Activated CD4-positive, alpha-beta T cell treated with anti-CD3 and anti-CD28 coated beads, Interleukin-2, amount 50 U/mL, for 24 hours (primary cell): Measurements from ENCODE around the gene HAND2.

Source experiments
- DNase-seq, 2 donors: peaks; one replicate each; pipeline ENCODE4 v3.0.0-alpha.2; 2020; ENCODE audit warnings: low read depth in 1 of 2, low spot score in 1 of 2

The HAND2 gene

DNA sequence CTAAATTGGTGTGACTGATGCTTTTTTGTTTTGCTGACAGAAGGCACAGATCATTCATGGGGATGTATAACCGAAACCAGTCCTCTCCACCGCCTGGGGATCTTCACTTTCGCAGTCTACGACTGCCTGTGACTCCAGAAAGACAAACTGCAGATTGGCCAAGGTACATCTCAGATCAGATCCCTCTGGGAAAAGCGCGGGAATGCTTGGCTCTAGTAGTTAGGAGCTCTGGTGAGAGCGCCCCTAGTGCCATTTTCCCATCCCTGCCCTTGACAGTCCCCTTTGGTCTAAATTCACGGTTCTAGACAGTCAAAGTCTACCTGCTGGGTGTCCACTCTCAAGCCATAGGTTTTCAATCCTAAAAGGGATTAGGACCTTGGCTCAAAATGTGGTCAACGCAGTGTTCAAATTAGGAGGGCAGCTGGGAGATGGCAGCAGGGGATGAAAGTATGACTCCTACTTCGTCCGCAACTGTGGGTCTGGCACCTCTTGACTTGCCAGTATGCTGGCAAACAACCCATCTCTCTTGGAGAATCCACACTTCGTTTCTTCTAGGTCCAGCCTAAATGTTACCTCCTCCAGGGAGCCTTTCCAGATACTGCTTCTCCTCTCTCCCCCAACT is 6.9 kb upstream of the HAND2 start:
- no peak for DNase-seq

DNA sequence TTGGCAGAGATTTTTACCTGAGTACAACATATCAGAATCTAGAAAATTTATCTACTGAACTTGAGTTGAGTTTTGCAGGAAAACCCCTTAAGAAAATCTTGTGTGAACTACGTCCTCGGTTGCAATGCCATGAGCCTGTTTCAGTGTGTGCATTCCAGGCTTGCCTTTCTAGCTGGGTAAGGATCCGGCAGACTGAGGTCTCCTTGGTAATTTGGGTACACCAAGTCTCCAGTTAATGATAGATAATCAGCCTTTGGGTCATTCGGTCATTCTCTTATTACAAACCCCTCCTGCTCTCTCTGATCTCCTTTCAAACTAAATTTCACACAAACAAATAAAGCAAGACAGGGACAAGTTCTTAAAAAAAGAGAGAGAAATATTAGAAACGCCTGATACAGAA is 5.9 kb upstream of the HAND2 start:
- DNase-seq, result no peak

DNA sequence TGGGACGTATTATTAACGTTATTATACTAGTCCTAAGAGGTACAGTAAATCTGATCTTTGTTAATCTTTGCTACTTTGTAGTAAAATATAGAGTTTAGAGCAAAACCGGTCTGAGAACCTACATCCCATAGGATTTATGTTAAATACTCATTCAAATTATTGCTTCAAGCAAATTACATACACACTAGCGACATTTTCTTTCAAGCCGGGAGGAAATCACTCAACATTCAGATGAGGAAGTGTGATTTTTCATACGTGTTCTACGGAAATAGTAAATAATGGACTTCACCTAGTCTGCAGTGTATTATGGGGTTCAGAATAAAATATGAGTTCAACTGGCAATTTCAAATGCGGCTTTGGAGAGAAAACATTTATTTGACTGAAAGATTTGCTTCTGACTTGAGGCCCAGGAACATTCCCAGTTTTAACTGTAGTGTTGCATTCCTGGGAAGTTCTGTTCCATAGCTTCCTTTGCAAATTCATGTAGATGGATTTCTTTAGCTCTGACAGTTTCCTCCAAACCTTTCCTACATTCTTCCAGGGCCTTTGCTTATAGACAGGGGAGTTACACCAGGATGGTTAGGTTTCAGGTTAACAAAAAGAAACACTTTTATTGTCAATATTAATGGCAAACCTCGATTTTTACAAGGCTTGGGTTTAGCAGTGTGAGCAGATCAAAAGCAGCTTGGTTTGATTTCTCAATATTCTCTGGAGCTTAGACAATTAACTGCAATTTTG is 5.3 kb upstream of the HAND2 start:
- no peak for DNase-seq

DNA sequence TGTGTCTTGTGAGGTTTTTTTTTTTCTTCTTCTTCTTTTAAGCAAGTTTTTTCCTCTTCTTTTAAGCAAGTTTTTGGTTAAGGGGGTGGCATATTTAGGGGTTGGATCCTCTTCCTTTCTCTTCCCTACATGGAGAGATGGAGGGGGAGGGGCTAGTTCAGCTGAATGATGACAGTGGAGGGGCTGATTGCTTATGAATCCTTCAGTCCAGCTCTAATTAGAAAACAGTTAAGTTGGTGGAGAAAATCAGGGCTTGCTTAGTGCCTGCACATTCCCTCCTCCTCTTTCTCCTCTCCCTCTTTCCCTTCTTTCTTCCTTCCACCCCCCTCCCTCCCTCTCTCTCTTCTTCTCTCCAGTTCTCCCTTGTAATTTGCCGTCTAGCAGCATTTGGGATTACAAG is 4.4 kb upstream of the HAND2 start:
- DNase-seq, result no peak

DNA sequence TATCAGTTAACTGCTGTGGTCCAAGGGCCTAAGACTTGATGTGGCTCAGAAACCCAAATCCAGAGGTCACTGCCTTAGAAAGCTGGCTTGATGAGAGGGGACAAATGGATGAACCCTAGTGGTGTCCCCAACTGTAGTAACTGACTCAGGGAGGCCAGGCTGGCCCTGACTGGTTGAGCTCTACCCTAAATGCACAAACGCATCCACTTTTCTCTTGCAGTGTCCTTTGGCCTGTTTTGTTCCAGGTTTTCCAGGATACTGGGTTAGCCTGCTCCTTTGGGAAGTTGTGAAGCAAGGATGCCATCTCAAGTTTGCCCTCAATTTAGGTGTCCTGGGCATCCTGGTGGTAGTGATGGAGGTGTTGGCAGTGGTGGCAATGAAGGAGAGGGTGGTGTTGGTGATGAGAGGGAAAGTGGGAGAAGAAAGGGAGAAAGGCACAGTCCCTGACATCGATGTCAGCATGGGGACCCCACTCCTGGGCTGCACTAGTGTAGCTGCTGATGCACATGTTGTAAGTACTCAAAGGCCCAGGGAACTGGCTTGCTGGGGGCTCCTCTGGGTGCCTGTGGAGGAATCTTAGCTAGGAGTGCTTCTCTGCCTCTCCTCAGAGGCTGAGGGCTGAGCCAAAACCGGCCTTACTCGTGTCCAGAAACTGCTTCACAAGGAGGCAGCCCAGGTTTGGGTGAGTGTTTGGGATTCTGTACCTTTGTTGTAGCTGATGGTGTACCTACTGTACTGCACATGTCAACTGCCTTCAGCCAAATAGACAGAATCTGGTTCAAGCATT is 2.9 kb upstream of the HAND2 start:
- no peak for DNase-seq

DNA sequence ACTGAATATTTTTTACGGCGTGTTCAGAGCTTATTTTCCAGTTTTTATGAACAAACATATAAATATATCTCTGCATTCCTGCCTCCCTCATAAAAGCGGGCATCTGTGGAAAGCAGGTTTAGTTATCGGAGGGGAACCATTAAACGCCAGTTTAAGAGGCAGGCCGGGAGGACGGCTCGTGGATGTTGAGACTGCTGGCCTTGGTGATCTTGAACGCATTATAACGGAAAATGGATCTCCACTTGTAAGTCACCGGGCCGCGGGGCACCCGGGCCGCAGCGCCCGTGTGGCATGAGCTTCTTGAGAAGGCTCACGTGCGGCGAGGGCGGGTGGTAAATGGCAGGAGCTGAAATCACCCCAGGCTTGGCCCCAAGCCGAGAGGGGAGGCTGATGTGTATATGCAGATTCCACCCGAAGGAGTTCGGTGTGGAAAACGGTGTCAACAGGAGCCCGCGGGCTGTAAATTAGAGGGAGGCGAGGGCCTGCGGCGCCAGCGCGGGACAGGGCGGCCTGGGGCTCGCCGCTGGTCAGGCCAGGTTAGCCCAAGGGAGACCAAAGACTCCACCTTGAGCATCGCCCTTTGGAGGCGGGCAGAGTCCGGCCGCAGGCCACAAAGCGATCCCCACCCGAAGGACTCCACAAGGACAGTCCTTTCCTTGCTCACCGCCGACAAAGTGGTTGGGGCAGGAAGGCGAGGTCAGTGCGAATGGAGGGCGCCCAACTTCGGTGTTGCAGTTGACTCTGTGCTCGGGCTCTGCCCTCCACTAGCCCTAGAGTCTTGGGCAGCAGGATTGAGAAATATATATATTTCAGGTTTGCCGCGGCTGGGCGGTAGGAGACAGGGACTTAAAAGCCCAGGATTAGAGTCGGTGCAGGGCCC is 1.3 kb upstream of the HAND2 start:
- no peak for DNase-seq

DNA sequence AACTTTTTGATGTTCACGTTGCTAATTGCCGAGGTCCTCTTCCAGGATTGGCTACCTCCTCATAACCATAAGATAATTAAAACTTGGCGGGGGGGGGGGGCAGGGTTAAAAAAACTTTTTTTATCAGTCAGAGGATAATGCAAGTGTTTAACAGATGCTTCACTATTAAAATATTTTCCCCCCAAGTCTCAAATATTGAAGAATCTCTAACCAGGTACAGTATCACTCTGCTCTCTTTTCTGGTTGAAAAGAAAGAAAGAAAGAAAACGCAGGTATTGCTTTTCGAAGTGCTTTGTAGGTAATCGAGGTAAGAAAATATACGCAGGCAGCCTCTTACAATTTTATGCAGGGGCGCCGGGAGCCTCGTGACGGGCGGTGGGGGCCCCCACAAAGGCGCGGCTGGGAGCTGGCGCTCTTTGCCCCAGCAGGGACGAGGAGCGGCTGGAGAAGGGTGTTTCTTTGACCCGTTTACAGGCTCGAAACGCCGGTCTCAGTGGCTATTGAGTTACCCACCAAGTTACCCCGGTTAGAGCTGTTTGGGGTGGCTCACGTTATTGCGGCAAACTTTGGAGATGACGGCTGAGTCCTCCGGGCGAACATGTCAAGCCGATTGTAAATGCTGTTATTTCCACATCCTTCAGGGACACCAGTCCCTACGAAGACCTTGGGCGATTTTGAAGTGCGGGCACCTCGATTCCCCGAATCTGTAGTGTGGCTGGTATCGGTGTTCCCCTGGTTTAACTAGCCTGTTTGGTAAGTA is 477 bp upstream of the HAND2 start:
- no peak for DNase-seq

DNA sequence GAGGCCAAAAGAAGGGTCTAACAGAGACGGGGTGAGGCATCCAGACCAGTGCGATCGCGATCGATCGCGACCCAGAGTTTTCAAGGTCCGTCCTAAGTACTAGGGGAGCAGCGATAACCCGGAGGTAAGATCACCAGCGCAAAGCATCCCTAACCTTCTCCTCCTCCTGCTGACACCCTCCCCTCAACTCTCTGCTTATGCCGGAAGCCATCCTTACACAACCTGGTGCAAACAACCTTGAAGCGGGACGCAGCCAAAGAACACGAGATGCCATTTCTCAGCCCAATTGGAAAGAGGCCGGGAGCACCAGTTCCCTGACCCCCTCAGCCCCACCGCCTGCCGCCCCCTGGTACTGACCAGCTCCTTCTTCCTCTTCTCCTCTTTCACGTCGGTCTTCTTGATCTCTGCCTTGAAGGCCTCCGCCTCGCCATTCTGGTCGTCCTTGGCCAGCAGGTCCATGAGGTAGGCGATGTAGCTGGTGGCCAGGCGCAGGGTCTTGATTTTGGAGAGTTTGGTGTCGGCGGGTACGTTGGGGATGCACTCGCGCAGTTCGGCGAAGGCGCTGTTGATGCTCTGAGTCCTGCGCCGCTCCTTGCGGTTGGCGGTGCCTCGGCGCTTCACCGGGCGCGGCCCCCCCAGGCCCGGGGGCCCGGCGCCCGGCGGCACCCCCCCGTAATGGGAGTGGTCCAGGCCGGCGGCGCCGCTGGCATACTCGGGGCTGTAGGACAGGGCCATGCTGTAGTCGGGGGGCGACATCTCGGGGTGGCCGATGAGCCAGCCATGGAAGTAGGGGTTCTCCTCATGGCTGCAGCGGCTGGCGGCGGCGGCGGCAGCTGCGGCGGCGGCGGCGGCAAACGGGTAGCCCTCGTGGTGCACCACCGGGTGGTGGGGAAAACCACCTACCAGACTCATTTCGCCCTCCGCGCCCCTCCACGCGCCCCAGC is 1.4 kb downstream of the HAND2 start:
- no peak for DNase-seq

DNA sequence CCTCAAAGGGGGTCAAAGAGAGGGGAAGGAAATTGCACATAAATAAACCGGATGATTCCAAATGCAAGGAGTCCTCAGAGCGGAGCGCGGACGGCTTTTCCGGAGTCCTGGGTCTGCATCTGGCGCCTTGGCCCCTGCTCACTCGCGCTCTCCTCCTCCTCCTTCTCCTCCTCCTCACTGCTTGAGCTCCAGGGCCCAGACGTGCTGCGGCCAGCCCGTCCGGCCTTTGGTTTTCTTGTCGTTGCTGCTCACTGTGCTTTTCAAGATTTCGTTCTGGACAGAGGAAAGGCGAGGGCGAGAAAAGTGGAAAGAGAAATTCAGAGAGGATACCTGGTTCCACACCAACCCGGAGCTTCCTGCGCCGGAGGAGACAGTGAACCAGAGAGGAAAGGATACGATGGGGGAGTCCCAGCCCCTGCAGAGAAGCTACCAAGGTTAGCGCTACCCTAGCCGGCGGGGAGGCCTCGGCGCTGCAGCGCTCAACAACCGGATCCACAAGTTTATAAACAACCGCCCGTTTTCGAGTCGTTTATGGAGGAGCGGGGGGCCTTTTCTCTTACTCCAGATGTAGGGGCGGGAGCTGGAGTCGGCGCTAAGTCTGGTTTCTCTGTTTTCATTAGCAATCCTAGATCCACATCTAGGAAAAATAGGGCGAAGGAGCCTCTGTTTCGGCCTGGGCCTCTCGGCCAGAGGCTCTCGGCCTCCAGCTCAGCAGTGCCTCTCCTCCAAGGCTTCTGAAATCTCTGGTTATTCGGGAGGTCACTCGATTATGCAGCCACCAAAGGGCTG is 2.7 kb downstream of the HAND2 start:
- no peak for DNase-seq

DNA sequence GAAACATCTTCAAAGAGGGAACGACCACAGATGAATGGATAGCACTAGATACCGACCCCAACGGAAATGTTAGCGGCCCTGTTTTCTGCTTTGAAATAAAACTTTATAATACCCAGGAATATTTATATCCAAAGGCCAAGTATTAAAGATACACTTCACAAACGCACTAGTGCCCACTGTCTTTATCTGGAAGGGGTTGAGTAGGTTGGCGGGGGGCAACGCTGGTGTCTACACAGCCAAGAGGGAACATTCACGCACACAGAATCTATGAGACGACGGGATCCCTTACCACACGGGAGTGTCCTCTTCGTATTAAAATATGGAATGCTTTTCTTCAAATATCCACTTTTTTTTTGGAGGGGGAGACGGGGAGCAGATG is 3.3 kb downstream of the HAND2 start:
- no peak for DNase-seq

DNA sequence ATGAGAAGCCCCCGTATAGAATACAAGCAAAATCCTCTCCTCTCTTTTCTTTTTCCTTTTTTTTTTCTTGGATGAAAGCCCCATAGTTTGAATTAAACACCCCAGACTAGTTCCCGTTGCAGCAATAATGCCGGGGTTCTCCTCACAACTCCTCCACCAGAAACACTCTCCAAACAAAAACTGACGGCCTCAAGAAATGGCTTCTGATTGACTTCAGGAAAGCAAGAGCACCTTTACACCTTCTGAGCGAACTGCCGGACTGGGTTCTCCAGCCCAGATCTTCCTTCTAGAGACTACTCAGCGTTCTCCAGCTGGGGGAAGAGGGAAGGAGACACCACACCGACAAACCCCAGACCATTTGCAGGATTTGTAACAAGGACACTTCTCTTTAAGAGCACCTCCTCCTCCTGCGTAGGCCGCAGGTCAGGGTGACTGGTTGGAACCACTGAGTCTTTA is 4.0 kb downstream of the HAND2 start:
- no peak for DNase-seq

DNA sequence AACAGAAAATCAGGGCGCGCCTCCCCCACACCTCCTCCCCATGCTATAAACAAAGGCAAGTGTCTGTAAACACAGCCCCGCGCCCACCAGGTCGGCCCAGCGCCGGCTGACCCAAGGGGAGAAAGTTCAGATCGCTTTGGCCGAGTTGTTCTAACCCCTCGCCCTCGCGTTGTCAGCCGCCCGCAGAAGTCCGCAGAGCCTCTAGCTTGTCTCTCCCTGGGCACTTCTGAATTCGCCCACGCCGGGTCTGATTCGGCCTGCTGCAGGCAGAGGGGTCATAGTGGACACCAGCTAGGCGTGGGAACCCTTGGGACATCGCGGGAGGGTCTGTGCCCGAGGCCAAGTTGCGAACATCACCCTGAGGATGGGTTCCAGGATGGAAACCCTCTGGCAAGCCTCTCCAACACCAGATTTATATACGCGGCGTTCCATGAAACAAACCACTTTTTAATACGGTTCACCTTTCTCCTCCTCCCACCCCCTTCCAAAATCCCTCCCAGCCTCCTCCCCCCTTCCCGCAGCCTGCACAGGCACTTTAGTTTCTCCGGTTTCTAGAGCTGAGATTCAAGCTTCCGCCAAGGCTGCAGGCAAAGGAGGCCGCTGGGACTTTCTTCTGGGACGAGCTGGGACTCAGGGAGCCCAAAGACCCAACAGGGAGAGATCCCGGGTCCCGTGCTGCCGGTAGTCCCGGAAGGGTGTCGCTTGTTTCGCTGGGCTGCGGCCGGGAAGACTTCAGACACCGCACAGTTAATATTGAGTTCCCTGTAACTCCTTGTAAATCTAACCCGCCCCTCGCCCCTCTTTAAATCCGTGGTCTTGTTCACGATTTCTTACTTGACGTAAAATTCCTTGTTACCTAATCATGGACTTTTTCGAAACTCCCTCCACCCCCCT is 4.7 kb downstream of the HAND2 start:
- no peak for DNase-seq

DNA sequence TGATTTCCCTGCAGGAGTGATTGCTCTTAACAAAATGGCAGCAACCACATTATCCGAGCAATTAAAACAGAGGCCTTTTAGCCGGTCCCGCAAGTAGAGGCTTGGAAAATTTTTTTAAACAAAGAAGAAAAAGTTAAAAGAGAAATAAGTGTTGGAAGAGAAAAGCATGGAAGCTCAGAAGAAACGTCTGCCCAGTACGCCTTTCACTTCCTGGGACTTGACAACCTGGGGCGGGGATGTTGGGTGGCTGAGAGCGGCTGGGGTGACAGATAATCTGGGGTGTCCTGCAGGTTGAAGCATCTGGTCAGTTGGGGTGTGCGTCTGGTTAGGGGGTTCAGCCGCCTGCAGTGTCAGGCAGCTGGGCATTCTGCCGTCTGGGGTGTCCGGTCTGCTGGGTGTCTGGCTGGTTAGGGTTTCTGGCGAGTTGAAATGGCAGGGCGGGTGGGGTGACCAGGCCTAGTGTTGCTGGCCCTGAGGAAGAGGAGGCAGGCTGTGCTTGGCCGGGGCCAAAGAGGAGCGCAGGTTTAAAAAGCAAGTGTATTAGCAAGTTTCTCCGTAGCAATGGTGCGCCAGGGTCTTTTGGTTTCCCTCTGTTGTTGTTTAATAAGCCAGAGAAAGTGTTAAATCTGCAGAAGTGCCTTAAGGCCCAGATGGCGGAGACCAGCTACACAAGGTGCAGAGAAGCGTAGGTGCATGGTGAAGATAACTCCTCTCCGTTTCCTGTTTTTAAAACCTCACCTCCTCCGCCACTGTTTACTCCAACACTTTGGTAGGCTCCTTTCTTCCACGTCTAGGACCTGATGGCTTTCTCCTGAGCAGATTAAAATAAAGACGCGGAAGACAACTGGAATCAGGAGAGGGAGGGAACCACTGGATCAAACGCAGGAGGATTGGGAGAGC is 5.6 kb downstream of the HAND2 start:
- no peak for DNase-seq

DNA sequence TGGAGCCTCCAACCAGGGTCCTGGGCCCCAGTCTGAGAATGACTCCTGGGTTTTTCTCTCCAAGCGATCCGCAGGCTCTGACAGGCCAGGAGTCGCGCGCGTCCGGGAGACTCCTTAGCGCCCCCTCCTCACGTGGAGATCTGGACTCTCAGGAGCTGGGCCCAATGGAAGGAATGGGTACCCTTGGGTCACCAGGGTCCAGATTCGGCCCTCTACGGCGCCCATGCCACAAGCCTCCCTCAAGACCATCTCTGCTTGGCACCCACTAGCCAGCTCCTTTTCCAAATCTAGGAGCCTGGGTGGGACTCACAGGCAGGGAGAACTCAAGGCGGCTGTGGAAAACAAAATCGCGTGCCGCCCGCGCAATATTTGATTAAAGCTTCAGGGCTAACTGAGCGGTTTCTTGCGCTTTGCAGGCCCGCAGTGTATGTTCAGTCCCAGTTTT is 7.1 kb downstream of the HAND2 start:
- DNase-seq, result no peak

DNA sequence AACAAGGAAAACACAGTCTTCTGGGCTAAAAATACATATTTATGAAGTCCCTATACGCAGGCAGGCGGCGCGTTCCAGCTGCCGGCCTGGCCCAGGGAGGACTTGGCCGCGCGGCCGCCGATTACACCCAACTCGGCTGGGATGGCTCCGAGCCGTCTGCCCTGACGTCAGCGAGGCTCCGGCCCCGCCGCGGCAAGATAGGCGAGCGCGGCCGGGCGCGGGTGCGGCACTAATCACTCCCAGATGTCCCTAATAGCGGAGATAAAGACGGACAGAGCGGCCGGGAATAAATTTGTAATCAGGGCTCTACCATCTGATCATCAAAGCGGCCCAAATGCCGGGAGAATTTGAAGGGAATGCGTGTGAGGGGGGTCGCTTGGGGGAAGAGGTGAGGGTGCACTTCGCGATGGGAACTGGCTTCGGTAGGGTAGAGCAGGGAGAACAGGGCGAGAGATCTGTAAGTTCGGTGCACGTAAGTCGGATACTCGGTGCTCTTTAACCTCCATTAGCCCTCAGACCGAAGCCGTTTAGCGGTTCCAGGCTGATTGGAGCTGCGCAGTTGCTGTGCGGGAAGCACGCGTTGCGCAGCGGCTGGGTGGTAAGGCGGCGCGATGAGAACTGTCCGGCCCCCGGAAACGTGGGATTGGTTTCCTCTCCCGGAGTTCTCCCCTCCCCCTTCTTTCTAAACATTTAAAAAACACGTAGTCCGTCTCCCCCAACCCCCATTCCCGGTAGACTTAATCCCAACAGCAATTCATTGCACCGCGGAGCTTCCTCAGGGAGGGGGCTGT is 7.7 kb downstream of the HAND2 start:
- DNase-seq, result no peak
